SK-N-SH (cell line): Measurements from ENCODE around the gene PYGO2. TPM values are rescaled to one million over a fixed set of nuclear protein-coding genes. Genes with fewer than 3 reads are reported as not detected.

Experiments used
- CTCF ChIA-PET: fragments of 300-600, 350-600 bp; formaldehyde crosslinking; extraction: SDS; loops from one replicate; lab custom pipeline; 2021; lab: Yijun Ruan, JAX
- POLR2A ChIA-PET: fragments of 350-600 bp; sonication (Branson Sonifier 250); formaldehyde crosslinking; extraction: SDS; loops from one replicate; lab custom pipeline; 2020; ENCODE audit warnings: antibody characterized with exemption, inconsistent platforms; lab: Yijun Ruan, JAX
- DNase-seq: peaks from one replicate; pipeline ENCODE4 v3.0.0; 2012
- H2AFZ ChIP-seq: fragments of 200-600 bp; sonication (generic); 2 replicates; pipeline ENCODE4 v1.8.1; 2016; ENCODE audit warnings: antibody characterized with exemption, mild to moderate bottlenecking, low read depth
- H3F3A ChIP-seq: fragments of 200-600 bp; sonication (generic); replicated peaks from 2 replicates; pipeline ENCODE3; 2016; ENCODE audit warnings: antibody characterized with exemption, mild to moderate bottlenecking; ENCODE audit not compliant: insufficient read depth
- H3K27ac ChIP-seq, 2 experiments: fragments of 200-500 bp in 1 of 2; fragments of 200-600 bp in 1 of 2; sonication (Bioruptor generic) in 1 of 2; sonication (generic), shearing (Covaris generic) in 1 of 2; 2 replicates each; pipeline versions ENCODE4 v1.5.1 to v1.6.1; 2014 to 2016; ENCODE audit warnings: low read depth in 2 of 2, inconsistent platforms in 1 of 2, low read length in 1 of 2, mild to moderate bottlenecking in 1 of 2, mixed read lengths in 1 of 2
- H3K27me3 ChIP-seq: fragments of 200-600 bp; sonication (generic), shearing (Covaris generic); 2 replicates; pipeline ENCODE4 v1.6.1; 2016; ENCODE audit warnings: mixed run types; ENCODE audit not compliant: insufficient read depth
- H3K36me3 ChIP-seq, 2 experiments: fragments of 200-500 bp in 1 of 2; fragments of 200-600 bp in 1 of 2; sonication (Bioruptor generic) in 1 of 2; sonication (generic) in 1 of 2; replicated peaks in 1 of 2; 2 replicates each; pipeline versions ENCODE3 to v1.5.1; 2014 to 2016; ENCODE audit warnings: low read length in 1 of 2, mild to moderate bottlenecking in 1 of 2; ENCODE audit not compliant: insufficient read depth in 2 of 2, control insufficient read depth in 1 of 2
- H3K4me1 ChIP-seq, 2 experiments: fragments of 200-500 bp in 1 of 2; fragments of 200-600 bp in 1 of 2; sonication (Bioruptor generic) in 1 of 2; sonication (generic), shearing (Covaris generic) in 1 of 2; 2 replicates each; pipeline versions ENCODE4 v1.5.1 to v1.6.1; 2014 to 2016; ENCODE audit warnings: low read depth in 1 of 2, low read length in 1 of 2, mixed run types in 1 of 2; ENCODE audit not compliant: insufficient read depth in 2 of 2, control insufficient read depth in 1 of 2
- H3K4me2 ChIP-seq: fragments of 200-600 bp; sonication (generic), shearing (Covaris generic); 2 replicates; pipeline ENCODE4 v1.6.1; 2017; ENCODE audit warnings: mixed run types
- H3K4me3 ChIP-seq, 2 experiments: fragments of 200-500 bp in 1 of 2; fragments of 200-600 bp in 1 of 2; sonication (Bioruptor generic) in 1 of 2; sonication (generic), shearing (Covaris generic) in 1 of 2; 2 replicates each; pipeline versions ENCODE4 v1.5.1 to v1.8.1; 2014 to 2016; ENCODE audit warnings: low read depth in 2 of 2, inconsistent platforms in 1 of 2, low read length in 1 of 2, mild to moderate bottlenecking in 1 of 2, mixed read lengths in 1 of 2, moderate library complexity in 1 of 2
- H3K79me2 ChIP-seq: fragments of 200-600 bp; sonication (generic); 2 replicates; pipeline ENCODE4 v1.8.1; 2017; ENCODE audit warnings: mild to moderate bottlenecking; ENCODE audit not compliant: insufficient read depth
- H3K9ac ChIP-seq: fragments of 200-600 bp; sonication (generic); 2 replicates; pipeline ENCODE4 v1.6.1; 2017; ENCODE audit warnings: mixed run types
- H3K9me2 ChIP-seq: fragments of 200-600 bp; sonication (generic); 2 replicates; pipeline ENCODE4 v1.6.1; 2017; ENCODE audit warnings: mixed run types
- H3K9me3 ChIP-seq: fragments of 200-600 bp; sonication (generic); 2 replicates; pipeline ENCODE4 v1.6.1; 2017; ENCODE audit warnings: mixed run types, mild to moderate bottlenecking, moderate library complexity
- H4K20me1 ChIP-seq: fragments of 200-600 bp; sonication (generic); 2 replicates; pipeline ENCODE4 v1.6.1; 2017; ENCODE audit warnings: mild to moderate bottlenecking, mixed run types; ENCODE audit not compliant: insufficient read depth
- CHD2 ChIP-seq: fragments of 150-350 bp; IDR thresholded peaks from 2 replicates; pipeline ENCODE4 v1.6.1; 2018; ENCODE audit warnings: low read length; ENCODE audit not compliant: partially characterized antibody
- EP300 ChIP-seq, 2 experiments: IDR thresholded peaks; 2 replicates each; pipeline versions ENCODE4 v1.4.0 to v1.6.1; 2012; ENCODE audit warnings: borderline replicate concordance in 1 of 2, low read depth in 1 of 2, low read length in 1 of 2
- FOSL2 ChIP-seq: IDR thresholded peaks from 2 replicates; pipeline ENCODE4 v1.4.0; 2012; ENCODE audit warnings: low read depth, mild to moderate bottlenecking, moderate library complexity, borderline replicate concordance
- GATA2 ChIP-seq: sonication (generic); formaldehyde crosslinking; IDR thresholded peaks from 2 replicates; pipeline ENCODE4 v1.5.0; 2020; ENCODE audit warnings: mild to moderate bottlenecking, missing genetic modification reagents
- IRF3 ChIP-seq: fragments of 150-350 bp; IDR thresholded peaks from 2 replicates; pipeline ENCODE4 v1.6.1; 2016; ENCODE audit warnings: mild to moderate bottlenecking, low read depth, low read length
- JUND ChIP-seq: IDR thresholded peaks from 2 replicates; pipeline ENCODE4 v1.4.0; 2012
- MXI1 ChIP-seq: IDR thresholded peaks from 2 replicates; pipeline ENCODE4 v1.6.1; 2012; ENCODE audit warnings: mild to moderate bottlenecking, low read depth, low read length, improper control_type of control experiment
- PBX3 ChIP-seq: IDR thresholded peaks from 2 replicates; pipeline ENCODE4; 2012
- POLR2AphosphoS5 ChIP-seq: IDR thresholded peaks from 2 replicates; pipeline ENCODE4 v1.6.1; 2012; ENCODE audit warnings: low read depth, low read length
- RAD21 ChIP-seq: IDR thresholded peaks from 2 replicates; pipeline ENCODE4 v1.6.1; 2012; ENCODE audit warnings: mild to moderate bottlenecking, low read length
- RCOR1 ChIP-seq: fragments of 150-350 bp; IDR thresholded peaks from 2 replicates; pipeline ENCODE4 v1.6.1; 2017; ENCODE audit warnings: antibody characterized with exemption, low read length
- RFX5 ChIP-seq: IDR thresholded peaks from 2 replicates; pipeline ENCODE4 v1.6.1; 2012; ENCODE audit warnings: mild to moderate bottlenecking, improper control_type of control experiment, low read length
- SIN3A ChIP-seq: IDR thresholded peaks from 2 replicates; pipeline ENCODE4 v1.6.1; 2012; ENCODE audit warnings: low read depth, mild to moderate bottlenecking, low read length, moderate library complexity, borderline replicate concordance
- SMC3 ChIP-seq: IDR thresholded peaks from 2 replicates; pipeline ENCODE4 v1.6.1; 2012; ENCODE audit warnings: low read depth, low read length, improper control_type of control experiment
- TAF1 ChIP-seq: IDR thresholded peaks from 2 replicates; pipeline ENCODE4 v1.6.1; 2012; ENCODE audit warnings: low read depth, mild to moderate bottlenecking, low read length, moderate library complexity, borderline replicate concordance
- TCF12 ChIP-seq: IDR thresholded peaks from 2 replicates; pipeline ENCODE4 v1.4.0; 2012
- TEAD4 ChIP-seq: IDR thresholded peaks from 2 replicates; pipeline ENCODE4 v1.4.0; 2012; ENCODE audit warnings: mild to moderate bottlenecking, borderline replicate concordance; ENCODE audit not compliant: insufficient read depth
- YY1 ChIP-seq: IDR thresholded peaks from 2 replicates; pipeline ENCODE4 v1.4.0; 2012; ENCODE audit warnings: low read depth, mild to moderate bottlenecking
- ZBTB33 ChIP-seq: IDR thresholded peaks from 2 replicates; pipeline ENCODE4 v1.4.0; 2012; ENCODE audit warnings: low read depth, borderline replicate concordance
- WGBS: methylation state at CpG from one replicate; pipeline ENCODE4 v1.1.6; 2017; ENCODE audit warnings: low lambda C conversion rate; 5-methylcytosine and 5-hydroxymethylcytosine counted together
- polyA plus RNA-seq, 3 experiments: library from polyadenylated mRNA; depleted of rRNA; stranded (reverse); fragments of >200 nt; gene quantifications; 2 replicates each; pipeline ENCODE4 v1.2.3, GENCODE V29; 2012
- TF ChIP-seq, protein P1 (sequence below): IDR thresholded peaks from 2 replicates; pipeline ENCODE4 v1.4.0; 2012; ENCODE audit warnings: low read depth

Gene PYGO2
- polyA plus RNA-seq, 1 of the 3 experiments (the other 2 are of a cell fraction): 23.3 TPM

DNA sequence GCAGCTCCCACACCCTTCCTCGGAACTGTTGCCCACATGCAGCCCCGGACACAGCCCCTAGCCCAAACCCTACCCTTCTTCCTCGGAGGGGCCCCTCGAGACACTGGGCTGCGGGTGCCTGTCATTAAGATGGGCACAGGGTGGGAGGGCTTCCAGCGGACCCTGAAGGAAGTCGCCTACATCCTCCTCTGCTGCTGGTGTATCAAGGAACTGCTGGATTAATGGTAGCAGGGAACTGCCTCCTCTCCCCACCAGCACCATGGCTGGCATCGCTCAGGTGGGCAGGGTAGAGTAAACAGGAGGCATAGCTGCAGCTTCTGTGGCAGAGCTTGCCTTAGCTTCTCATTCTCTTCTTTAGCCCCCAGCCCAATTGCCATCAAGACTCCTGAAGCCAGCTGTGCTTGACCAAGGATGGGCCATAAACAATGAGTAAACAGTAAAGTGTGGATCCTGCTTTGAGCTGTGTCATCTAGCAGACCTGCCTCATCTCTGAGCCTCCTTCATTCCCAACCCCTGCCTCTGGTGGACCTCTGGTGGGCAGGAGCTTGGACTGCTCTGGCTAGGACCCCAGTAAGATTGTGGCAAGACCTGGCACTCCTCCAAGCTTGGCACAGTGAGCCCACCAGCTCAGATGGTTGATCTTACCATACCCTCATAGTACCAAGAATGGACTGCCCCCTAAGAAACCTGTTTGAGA, 32.1 kb upstream of the PYGO2 start, which contains the start of gene LENEP:
LENEP (plus strand) TSS at position 15 of the 697 bp plus-strand sequence; CDS start at position 37, 22 bp downstream.
- Histone ChIP-seq H3K79me2 (peaks cover 5% of the 10 kb centered on the region; the same call in 1 of the 2 replicates), H3K27me3 (no peaks in the 10 kb centered on the region), H3K9me3 (no peaks in the 10 kb centered on the region), H3K4me2 (no peak within 1 kb of the TSS), H2AFZ (no peak within 1 kb of the TSS), H3K36me3 (peaks cover 16 to 19% of the 10 kb centered on the region in 2 experiments), H4K20me1 (no peaks in the 10 kb centered on the region), H3K4me3 (no peak within 1 kb of the TSS), H3F3A (peaks cover 4% of the 10 kb centered on the region), H3K9ac (no peak within 1 kb of the TSS), H3K9me2 (no peaks in the 10 kb centered on the region), H3K4me1 (peaks cover 3 to 23% of the 10 kb centered on the region in 2 experiments), H3K27ac (peak within 1 kb of the TSS; percentile 14 to 43; a peak in 2 of 4 replicates)
- TF ChIP-seq CHD2: no peak
- DNase-seq: peak; percentile 9
- ChIA-PET POLR2A (interaction anchor here (0.7 to 3.9 kb wide), 10 partner anchors 10 to 513 kb away, joined by 3 to 22 read pairs (median 4); partner anchors contain the start of genes ADAM15, CKS1B, FLAD1 and PBXIP1), CTCF (interaction anchor here (0.8 to 14.0 kb wide), 15 partner anchors 10 to 179 kb away, joined by 3 to 640 read pairs (median 4); partner anchors contain the start of genes ADAM15, CKS1B, FLAD1 and KRTCAP2)
- 67% methylated on average over 3 of the region's 8 CpGs for WGBS

DNA sequence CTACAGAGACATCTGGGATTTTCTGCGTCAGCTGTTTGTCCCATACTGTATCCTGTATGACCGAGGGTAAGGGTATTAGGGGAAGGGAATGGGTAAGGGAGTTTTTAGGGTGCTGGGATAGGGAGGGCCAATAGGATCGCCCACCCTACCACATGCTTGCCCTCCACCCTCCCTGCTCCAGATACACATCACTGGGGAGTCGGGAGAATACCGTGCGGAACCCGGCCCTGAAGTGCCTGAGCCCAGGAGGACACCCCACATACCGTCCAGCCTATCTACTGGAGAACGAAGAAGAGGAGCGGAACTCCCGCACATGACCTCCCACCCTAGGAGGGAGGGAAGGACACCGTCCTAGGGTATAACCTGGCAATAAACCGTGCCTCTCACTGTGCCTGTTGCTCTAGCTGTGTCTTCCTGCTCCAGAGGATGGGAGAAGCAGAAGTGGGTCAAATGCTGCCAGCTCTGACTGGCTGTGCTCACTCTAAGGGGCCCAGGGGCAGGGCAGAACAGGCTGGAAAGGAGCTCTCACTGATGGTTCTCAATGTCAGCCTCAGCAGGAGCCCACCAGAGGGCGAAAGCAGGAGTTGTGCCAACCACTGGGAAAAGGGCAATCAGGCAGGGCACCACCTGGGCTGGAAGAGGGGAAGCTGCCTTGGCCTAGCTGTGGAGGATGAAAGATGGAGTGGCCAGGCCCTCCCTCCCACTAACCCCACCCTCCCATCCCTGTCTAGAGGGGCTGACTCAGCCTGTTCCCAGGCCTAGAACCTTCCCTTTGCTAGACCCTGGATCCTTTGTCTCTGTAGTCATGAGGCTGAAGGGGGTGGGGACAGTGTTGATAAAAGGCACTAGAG, 31.4 kb upstream of the PYGO2 start:
- Histone ChIP-seq H3K4me2 (no peak overlapping the region), H3K79me2 (peaks cover 8% of the 10 kb centered on the region; the same call in 1 of the 2 replicates), H3K36me3 (peaks cover 17 to 27% of the 10 kb centered on the region in 2 experiments), H3K4me3 (no peak overlapping the region), H3K27me3 (no peaks in the 10 kb centered on the region), H4K20me1 (no peaks in the 10 kb centered on the region), H3K9me3 (no peaks in the 10 kb centered on the region), H3K27ac (peak overlapping the region; percentile 14 to 43; a peak in 2 of 4 replicates), H3K9ac (no peak overlapping the region), H3K9me2 (no peaks in the 10 kb centered on the region), H2AFZ (no peak overlapping the region), H3F3A (peaks cover 4% of the 10 kb centered on the region), H3K4me1 (peaks cover 3 to 29% of the 10 kb centered on the region in 2 experiments; a peak in 3 of 4 replicates)
- CTCF ChIA-PET: interaction anchor here (1.1 to 14.0 kb wide), 13 partner anchors 11 to 485 kb away, joined by 3 to 640 read pairs (median 4); partner anchors contain the start of genes ADAM15, CKS1B, FLAD1 and PBXIP1
- no peak for DNase-seq
- 92% methylated on average over 13 of the region's 14 CpGs for WGBS
- POLR2A ChIA-PET: interaction anchor here (0.6 to 3.9 kb wide), 10 partner anchors 10 to 512 kb away, joined by 3 to 22 read pairs (median 4); partner anchors contain the start of genes ADAM15, CKS1B, FLAD1 and PBXIP1
- TF ChIP-seq RAD21: peak; percentile 31
- no peak for TF ChIP-seq RCOR1
- no peak for TF ChIP-seq RFX5
- TF ChIP-seq PBX3: no peak
- TF ChIP-seq MXI1: no peak
- TF ChIP-seq TCF12: no peak
- no peak for TF ChIP-seq JUND
- no peak for TF ChIP-seq TEAD4
- TF ChIP-seq FOSL2: no peak
- TF ChIP-seq YY1: no peak
- no peak for TF ChIP-seq TAF1
- TF ChIP-seq GATA2 (CRISPR knock-in tag): no peak
- no peak for TF ChIP-seq CHD2
- TF ChIP-seq SMC3: peak; percentile 21; the same call in 1 of the 2 replicates
- TF ChIP-seq EP300 (IDR thresholded peaks at IDR 0.05; ENCODE audit: borderline replicate concordance in 1 of 2, low read depth in 1 of 2, low read length in 1 of 2): no peak
- no peak for TF ChIP-seq SIN3A
- TF ChIP-seq IRF3: no peak
- no peak; the same call in 1 of the 2 replicates for TF ChIP-seq POLR2AphosphoS5
- TF ChIP-seq, protein P1, sequence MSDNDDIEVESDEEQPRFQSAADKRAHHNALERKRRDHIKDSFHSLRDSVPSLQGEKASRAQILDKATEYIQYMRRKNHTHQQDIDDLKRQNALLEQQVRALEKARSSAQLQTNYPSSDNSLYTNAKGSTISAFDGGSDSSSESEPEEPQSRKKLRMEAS: no peak
- no peak for TF ChIP-seq ZBTB33
